Activated CD8-positive, alpha-beta T cell treated with anti-CD3 and anti-CD28 coated beads, Interleukin-2, amount 10 ng/mL, durations not matched to agents 7 days and 5 days (primary cell): ENCODE measurements around the gene HAUS3. TPM values are rescaled to one million over a fixed set of nuclear protein-coding genes. Genes with fewer than 3 reads are reported as not detected.
"Not testable (repeated sequence)": the region's sequence is repeated elsewhere in the genome, so short reads cannot be mapped to it uniquely, and the experiment has no call there.

Experiments
- ATAC-seq: fragments of 150-1000 bp; cut with Tn5 transposase; one replicate; pipeline ENCODE4 v1.10.0; 2021; ENCODE audit warnings: moderate library complexity
- CTCF ChIA-PET: fragments of 350-600 bp; sonication (Branson Sonifier 250); formaldehyde crosslinking; loops from one replicate; lab custom pipeline; 2021; ENCODE audit warnings: antibody characterized with exemption; lab: Charles Lee
- POLR2A ChIA-PET: fragments of 350-600 bp; sonication (Branson Sonifier 250); formaldehyde crosslinking; loops from one replicate; lab custom pipeline; 2021; ENCODE audit warnings: antibody characterized with exemption; lab: Charles Lee
- DNase-seq: peaks from one replicate; pipeline ENCODE4 v3.0.0-alpha.2; 2020
- H3K27ac Mint-ChIP-seq: one replicate; pipeline ENCODE4 v1.8.0; 2021; ENCODE audit warnings: mild to moderate bottlenecking, mixed read lengths
- H3K27me3 Mint-ChIP-seq: one replicate; pipeline ENCODE4 v1.8.0; 2021; ENCODE audit warnings: low read depth, mixed read lengths
- H3K36me3 Mint-ChIP-seq: one replicate; pipeline ENCODE4 v1.8.0; 2021; ENCODE audit warnings: low read depth, mixed read lengths
- H3K4me1 Mint-ChIP-seq: one replicate; pipeline ENCODE4 v1.8.0; 2021; ENCODE audit warnings: low read depth, mixed read lengths
- H3K4me3 Mint-ChIP-seq: one replicate; pipeline ENCODE4 v1.8.0; 2021; ENCODE audit warnings: mild to moderate bottlenecking, mixed read lengths
- H3K9me3 Mint-ChIP-seq: one replicate; pipeline ENCODE4 v1.8.0; 2022; ENCODE audit warnings: mixed read lengths; ENCODE audit not compliant: insufficient read depth
- total RNA-seq, 2 experiments: library from RNA; stranded (reverse); gene quantifications; one replicate each; pipeline ENCODE4 v1.2.3, GENCODE V29; 2021

Gene HAUS3
- total RNA-seq, 2 experiments from 2014 or later: 22.0 to 25.8 TPM

- Mint-ChIP-seq H3K9me3 (no peaks in the 10 kb centered on the region), H3K4me1 (peaks cover 47% of the 10 kb centered on the region), H3K27me3 (no peaks in the 10 kb centered on the region), H3K27ac (peak overlapping the region; percentile 39), H3K4me3 (no peak overlapping the region), H3K36me3 (no peaks in the 10 kb centered on the region)
- no peak for DNase-seq
- ChIA-PET POLR2A (no interaction called here), CTCF (interaction anchor here (1.1 kb wide), 1 partner anchor 128 kb away, joined by 4 read pairs; no protein-coding TSS in a partner anchor)
- no peak for ATAC-seq
Measured at GRCh38 chr4:2284934-2285612, 43.2 kb upstream of the HAUS3 start.

- ChIA-PET POLR2A (interaction anchor here (0.6 kb wide), 1 partner anchor 364 kb away, joined by 3 read pairs; no protein-coding TSS in a partner anchor), CTCF (interaction anchor here (1.0 to 1.1 kb wide), 2 partner anchors 128 to 135 kb away, joined by 3 to 4 read pairs; partner anchors contain the start of gene CFAP99)
- Mint-ChIP-seq H3K9me3 (no peaks in the 10 kb centered on the region), H3K36me3 (no peaks in the 10 kb centered on the region), H3K4me3 (no peak overlapping the region), H3K27ac (peak overlapping the region; percentile 30), H3K27me3 (no peaks in the 10 kb centered on the region), H3K4me1 (peaks cover 42% of the 10 kb centered on the region)
- DNase-seq (no peak), ATAC-seq (no peak)
Measured at GRCh38 chr4:2284161-2284933, 42.4 kb upstream of the HAUS3 start.

GRCh38 chr4:2283199-2283711 is 41.3 kb upstream of the HAUS3 start:
- DNase-seq: no peak
- ChIA-PET POLR2A (interaction anchor here (2.5 kb wide), 1 partner anchor 42 kb away, joined by 15 read pairs; the partner anchor contains the start of genes HAUS3 and POLN), CTCF (interaction anchor here (1.0 kb wide), 1 partner anchor 136 kb away, joined by 3 read pairs; the partner anchor contains the start of gene CFAP99)
- Mint-ChIP-seq H3K9me3 (no peaks in the 10 kb centered on the region), H3K27me3 (no peaks in the 10 kb centered on the region), H3K4me1 (peaks cover 42% of the 10 kb centered on the region), H3K36me3 (no peaks in the 10 kb centered on the region), H3K27ac (peak overlapping the region; percentile 24), H3K4me3 (no peak overlapping the region)
- ATAC-seq: no peak

- POLR2A ChIA-PET: interaction anchor here (0.6 to 2.5 kb wide), 9 partner anchors 9 to 187 kb away, joined by 3 to 15 read pairs (median 4); partner anchors contain the start of genes HAUS3, MXD4, POLN and RNF4
- H3K27me3 Mint-ChIP-seq: no peaks in the 10 kb centered on the region
- no peaks in the 10 kb centered on the region for H3K9me3 Mint-ChIP-seq
- CTCF ChIA-PET: interaction anchor here (0.7 to 1.8 kb wide), 9 partner anchors 8 to 131 kb away, joined by 3 to 7 read pairs (median 5); partner anchors contain the start of genes HAUS3, MXD4 and POLN
- H3K36me3 Mint-ChIP-seq: no peaks in the 10 kb centered on the region
- H3K4me3 Mint-ChIP-seq: peak overlapping the region; percentile 45
- peaks cover 42% of the 10 kb centered on the region for H3K4me1 Mint-ChIP-seq
- DNase-seq: peak; percentile 87
- peak overlapping the region; percentile 95 for H3K27ac Mint-ChIP-seq
- ATAC-seq: peak; percentile 95
Measured at GRCh38 chr4:2281575-2282343, 39.8 kb upstream of the HAUS3 start.

- ATAC-seq (no peak), DNase-seq (no peak)
- Mint-ChIP-seq H3K4me3 (no peak overlapping the region), H3K27ac (peak overlapping the region; percentile 95), H3K9me3 (no peaks in the 10 kb centered on the region), H3K27me3 (no peaks in the 10 kb centered on the region), H3K4me1 (peaks cover 39% of the 10 kb centered on the region), H3K36me3 (no peaks in the 10 kb centered on the region)
- ChIA-PET CTCF (interaction anchor here (0.9 to 1.8 kb wide), 4 partner anchors 10 to 132 kb away, joined by 3 to 7 read pairs (median 4); partner anchors contain the start of genes HAUS3, MXD4 and POLN), POLR2A (no interaction called here)
Measured at GRCh38 chr4:2280531-2281300, 38.8 kb upstream of the HAUS3 start.

GRCh38 chr4:2277956-2278355 is 36.0 kb upstream of the HAUS3 start:
- CTCF ChIA-PET: no interaction called here
- no peak for DNase-seq
- H3K27me3 Mint-ChIP-seq: no peaks in the 10 kb centered on the region
- no peaks in the 10 kb centered on the region for H3K9me3 Mint-ChIP-seq
- POLR2A ChIA-PET: no interaction called here
- no peak overlapping the region for H3K4me3 Mint-ChIP-seq
- no peaks in the 10 kb centered on the region for H3K36me3 Mint-ChIP-seq
- peaks cover 24% of the 10 kb centered on the region for H3K4me1 Mint-ChIP-seq
- no peak for ATAC-seq
- no peak overlapping the region for H3K27ac Mint-ChIP-seq

GRCh38 chr4:2276581-2277325 is 34.8 kb upstream of the HAUS3 start:
- DNase-seq: no peak
- no peaks in the 10 kb centered on the region for H3K27me3 Mint-ChIP-seq
- no peak overlapping the region for H3K4me3 Mint-ChIP-seq
- no peaks in the 10 kb centered on the region for H3K36me3 Mint-ChIP-seq
- H3K9me3 Mint-ChIP-seq: no peaks in the 10 kb centered on the region
- H3K27ac Mint-ChIP-seq: no peak overlapping the region
- ATAC-seq: no peak
- ChIA-PET POLR2A (no interaction called here), CTCF (no interaction called here)
- H3K4me1 Mint-ChIP-seq: peaks cover 13% of the 10 kb centered on the region

GRCh38 chr4:2275546-2276251 is 33.8 kb upstream of the HAUS3 start:
- no peak for DNase-seq
- Mint-ChIP-seq H3K4me3 (no peak overlapping the region), H3K27me3 (no peaks in the 10 kb centered on the region), H3K4me1 (peaks cover 3% of the 10 kb centered on the region), H3K27ac (no peak overlapping the region), H3K9me3 (no peaks in the 10 kb centered on the region), H3K36me3 (no peaks in the 10 kb centered on the region)
- POLR2A ChIA-PET: no interaction called here
- no peak for ATAC-seq
- CTCF ChIA-PET: no interaction called here

- H3K9me3 Mint-ChIP-seq, ATAC-seq, H3K27me3 Mint-ChIP-seq, H3K36me3 Mint-ChIP-seq, H3K4me3 Mint-ChIP-seq, H3K4me1 Mint-ChIP-seq, POLR2A ChIA-PET, H3K27ac Mint-ChIP-seq, CTCF ChIA-PET, DNase-seq: not testable (repeated sequence)
Measured at GRCh38 chr4:2275044-2275397, 33.1 kb upstream of the HAUS3 start.
